H9 (cell line): ENCODE data around the gene ESRRA. TPM values are rescaled to one million over a fixed set of nuclear protein-coding genes. Genes with fewer than 3 reads are reported as not detected.
A peak's percentile ranks its signal among the peaks of the same experiment; 100 is the strongest.

Experiments
- DNase-seq: peaks from one replicate; pipeline ENCODE4 v3.0.0-alpha.2; 2017
- H2AFZ ChIP-seq: one replicate; pipeline ENCODE4 v1.6.1; 2013; ENCODE audit warnings: mild to moderate bottlenecking, low read length, control low read depth, moderate library complexity
- H2AK5ac ChIP-seq: 2 replicates; pipeline ENCODE4 v1.6.1; 2013; ENCODE audit warnings: low read length, control low read depth, mixed read lengths; ENCODE audit not compliant: insufficient read length
- H2BK120ac ChIP-seq: one replicate; pipeline ENCODE4 v1.6.1; 2013; ENCODE audit warnings: low read depth, mild to moderate bottlenecking, low read length, control low read depth, inconsistent platforms; ENCODE audit not compliant: poor library complexity, severe bottlenecking
- H2BK12ac ChIP-seq: 2 replicates; pipeline ENCODE4 v1.6.1; 2013; ENCODE audit warnings: low read length, control low read depth, mixed read lengths, low read depth; ENCODE audit not compliant: insufficient read length
- H2BK15ac ChIP-seq: 2 replicates; pipeline ENCODE4 v1.6.1; 2013; ENCODE audit warnings: low read depth, low read length, control low read depth
- H2BK20ac ChIP-seq: one replicate; pipeline ENCODE4 v1.6.1; 2013; ENCODE audit warnings: low read depth, mild to moderate bottlenecking, low read length, control low read depth, inconsistent platforms; ENCODE audit not compliant: poor library complexity, severe bottlenecking
- H2BK5ac ChIP-seq: 2 replicates; pipeline ENCODE4 v1.6.1; 2013; ENCODE audit warnings: low read length, control low read depth, mixed read lengths; ENCODE audit not compliant: insufficient read length
- H3K14ac ChIP-seq: 2 replicates; pipeline ENCODE4 v1.6.1; 2013; ENCODE audit warnings: low read length, control low read depth; ENCODE audit not compliant: insufficient read depth
- H3K18ac ChIP-seq: 2 replicates; pipeline ENCODE4 v1.6.1; 2013; ENCODE audit warnings: low read depth, mild to moderate bottlenecking, mixed read lengths, low read length, control low read depth; ENCODE audit not compliant: insufficient read length
- H3K23ac ChIP-seq: 2 replicates; pipeline ENCODE4 v1.6.1; 2013; ENCODE audit warnings: low read length, control low read depth, mixed read lengths, low read depth; ENCODE audit not compliant: insufficient read length
- H3K23me2 ChIP-seq: 2 replicates; pipeline ENCODE4 v1.6.1; 2013; ENCODE audit warnings: low read depth, mild to moderate bottlenecking, mixed read lengths, low read length, control low read depth; ENCODE audit not compliant: insufficient read length, poor library complexity, severe bottlenecking
- H3K27ac ChIP-seq: 2 replicates; pipeline ENCODE4 v1.5.1; 2013; ENCODE audit warnings: low read length, control low read depth, mixed read lengths, low read depth; ENCODE audit not compliant: insufficient read length
- H3K27me3 ChIP-seq: 2 replicates; pipeline ENCODE4 v1.6.1; 2013; ENCODE audit warnings: low read length, control low read depth, inconsistent platforms; ENCODE audit not compliant: insufficient read depth
- H3K4ac ChIP-seq: 2 replicates; pipeline ENCODE4 v1.6.1; 2013; ENCODE audit warnings: low read depth, mild to moderate bottlenecking, control low read depth, inconsistent platforms, low read length, moderate library complexity
- H3K4me1 ChIP-seq: 2 replicates; pipeline ENCODE4 v1.6.1; 2013; ENCODE audit warnings: low read length, control low read depth, inconsistent platforms; ENCODE audit not compliant: insufficient read depth
- H3K4me2 ChIP-seq: 2 replicates; pipeline ENCODE4 v1.6.1; 2013; ENCODE audit warnings: low read length, control low read depth, mixed read lengths; ENCODE audit not compliant: insufficient read length, insufficient read depth
- H3K56ac ChIP-seq: 2 replicates; pipeline ENCODE4 v1.6.1; 2013; ENCODE audit warnings: low read depth, mild to moderate bottlenecking, mixed read lengths, low read length, control low read depth; ENCODE audit not compliant: insufficient read length
- H3K79me1 ChIP-seq: 2 replicates; pipeline ENCODE4 v1.6.1; 2013; ENCODE audit warnings: low read depth, mild to moderate bottlenecking, moderate library complexity, low read length, control low read depth, inconsistent platforms; ENCODE audit not compliant: insufficient read depth, poor library complexity, severe bottlenecking
- H3K79me2 ChIP-seq: 2 replicates; pipeline ENCODE4 v1.6.1; 2013; ENCODE audit warnings: low read length, control low read depth, inconsistent platforms; ENCODE audit not compliant: insufficient read depth
- H3K9ac ChIP-seq: 2 replicates; pipeline ENCODE4 v1.6.1; 2013; ENCODE audit warnings: low read length, control low read depth, mixed read lengths; ENCODE audit not compliant: insufficient read length; ENCODE audit errors: extremely low read depth
- H3K9me3 ChIP-seq: one replicate; pipeline ENCODE4 v1.6.1; 2013; ENCODE audit warnings: low read depth, low read length, inconsistent platforms; ENCODE audit not compliant: control insufficient read depth
- H3T11ph ChIP-seq: one replicate; pipeline ENCODE4 v1.6.1; 2013; ENCODE audit warnings: mild to moderate bottlenecking, low read length, control low read depth, inconsistent platforms
- H4K20me1 ChIP-seq: one replicate; pipeline ENCODE4 v1.6.1; 2013; ENCODE audit not compliant: control insufficient read depth, insufficient read length, insufficient read depth
- H4K5ac ChIP-seq: 2 replicates; pipeline ENCODE4 v1.6.1; 2013; ENCODE audit warnings: low read depth, mild to moderate bottlenecking, mixed read lengths, low read length, control low read depth; ENCODE audit not compliant: insufficient read length
- H4K8ac ChIP-seq: replicated peaks from 2 replicates; pipeline ENCODE4 v1.6.1; 2013; ENCODE audit warnings: low read length, control low read depth, mixed read lengths, low read depth; ENCODE audit not compliant: insufficient read length
- H4K91ac ChIP-seq: 2 replicates; pipeline ENCODE4 v1.6.1; 2013; ENCODE audit warnings: low read depth, mild to moderate bottlenecking, moderate library complexity, mixed read lengths, low read length, control low read depth; ENCODE audit not compliant: insufficient read length
- H3K27ac Mint-ChIP-seq, 3 experiments: 2 replicates in 2 of 3; 3 replicates in 1 of 3; pipeline ENCODE4 v1.8.0; 2020 to 2021; ENCODE audit warnings: mixed read lengths in 3 of 3, mild to moderate bottlenecking in 1 of 3, moderate library complexity in 1 of 3
- H3K27me3 Mint-ChIP-seq: 2 replicates; pipeline ENCODE4 v1.8.0; 2021; ENCODE audit warnings: low read depth, mild to moderate bottlenecking, moderate library complexity, mixed read lengths
- H3K36me3 Mint-ChIP-seq, 3 experiments: 2 replicates in 2 of 3; 3 replicates in 1 of 3; pipeline ENCODE4 v1.8.0; 2020 to 2021; ENCODE audit warnings: low read depth in 3 of 3, mixed read lengths in 3 of 3; ENCODE audit not compliant: insufficient read depth in 1 of 3
- H3K4me1 Mint-ChIP-seq, 2 experiments: 2 replicates each; pipeline ENCODE4 v1.8.0; 2020; ENCODE audit warnings: mixed read lengths in 2 of 2
- H3K4me3 Mint-ChIP-seq, 2 experiments: 2 replicates in 1 of 2; 3 replicates in 1 of 2; pipeline ENCODE4 v1.8.0; 2020 to 2021; ENCODE audit warnings: mild to moderate bottlenecking in 2 of 2, mixed read lengths in 2 of 2, moderate library complexity in 1 of 2
- H3K9me3 Mint-ChIP-seq, 2 experiments: 2 replicates in 1 of 2; 3 replicates in 1 of 2; pipeline ENCODE4 v1.8.0; 2020; ENCODE audit warnings: mild to moderate bottlenecking in 2 of 2, mixed read lengths in 2 of 2, moderate library complexity in 1 of 2
- WGBS: extraction: QIAGEN DNeasy Blood & Tissue Kit; methylation state at CpG from one replicate; pipeline ENCODE4 v1.1.7; 2013; ENCODE audit warnings: missing lambda C conversion rate, low lambda C conversion rate, mixed read lengths; ENCODE audit not compliant: insufficient read length; ENCODE audit errors: extremely low coverage; 5-methylcytosine and 5-hydroxymethylcytosine counted together
- total RNA-seq: library from RNA; stranded (reverse); gene quantifications from 2 replicates; pipeline ENCODE4 v1.2.1, GENCODE V29; 2021
- TF ChIP-seq, protein P1 (sequence below): fragments of 200-600 bp; sonication (generic); conservative IDR thresholded peaks from 3 replicates; pipeline ENCODE4 v1.8.0; 2021; ENCODE audit warnings: antibody characterized with exemption, mild to moderate bottlenecking

The ESRRA gene
- total RNA-seq, 1 experiment from 2014 or later: 42.3 TPM

DNA sequence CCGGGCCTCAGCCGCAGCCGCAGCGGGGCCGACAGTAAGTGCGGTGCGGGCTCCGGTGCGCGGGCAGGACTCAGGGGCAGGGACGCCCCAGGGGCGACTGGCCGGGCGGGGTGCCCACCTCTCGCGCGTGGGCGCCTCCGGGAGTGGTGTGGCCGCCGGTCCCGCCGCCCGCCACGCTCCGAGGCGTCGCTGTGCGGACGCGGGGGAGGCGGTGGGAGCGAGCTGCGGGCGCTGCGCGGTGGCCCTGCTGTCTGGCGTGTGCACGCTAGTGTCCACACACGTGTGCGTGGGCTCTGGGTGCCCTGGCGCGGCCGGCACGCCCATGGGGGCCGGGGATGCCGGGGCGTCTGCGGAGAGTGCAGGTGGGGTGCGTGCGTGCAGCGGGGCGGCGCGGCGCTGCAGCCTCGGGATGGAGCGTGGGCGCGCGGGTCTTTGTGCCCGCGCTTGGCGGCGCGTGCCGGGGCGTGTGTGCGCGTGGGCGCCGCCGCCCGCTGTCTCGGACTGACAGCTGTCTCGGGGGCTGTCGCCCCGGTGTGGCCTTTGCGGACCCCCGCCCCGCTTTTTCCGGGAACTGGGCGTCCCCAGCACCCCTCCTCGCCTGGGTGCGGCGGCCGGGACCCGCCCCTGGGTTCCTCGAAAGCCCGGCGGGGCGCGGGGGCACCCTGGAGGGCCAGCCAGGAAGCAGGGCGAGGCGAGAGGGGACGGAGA lies 13.4 kb upstream of the ESRRA start:
- Histone ChIP-seq H2AFZ (no peak overlapping the region), H3K14ac (no peak overlapping the region; the same call in 1 of the 2 replicates), H2BK12ac (no peak overlapping the region), H2BK5ac (no peak overlapping the region), H4K20me1 (no peaks in the 10 kb centered on the region), H3K79me2 (no peaks in the 10 kb centered on the region), H2AK5ac (no peak overlapping the region), H2BK120ac (no peak overlapping the region), H3K23ac (no peak overlapping the region), H3K4ac (no peak overlapping the region), H4K5ac (no peak overlapping the region), H3K4me1 (no peaks in the 10 kb centered on the region), H3K4me2 (peak overlapping the region; percentile 58), H3K27ac (no peak overlapping the region), H4K8ac (no peak overlapping the region), H2BK20ac (no peak overlapping the region), H3K18ac (no peak overlapping the region), H3K79me1 (no peaks in the 10 kb centered on the region), H4K91ac (no peak overlapping the region), H3K9me3 (no peaks in the 10 kb centered on the region), H3T11ph (no peak overlapping the region), H3K27me3 (peaks cover 63% of the 10 kb centered on the region), H3K56ac (no peak overlapping the region), H3K9ac (no peak overlapping the region), H2BK15ac (no peak overlapping the region), H3K23me2 (peaks cover 3% of the 10 kb centered on the region)
- DNase-seq: no peak
- Mint-ChIP-seq H3K9me3 (no peaks in the 10 kb centered on the region; a peak in 2 of 5 replicates), H3K4me3 (peak overlapping the region; percentile 47 to 77; a peak in 2 of 5 replicates), H3K27ac (no peak overlapping the region), H3K36me3 (peaks cover 0 to 2% (median 0%) of the 10 kb centered on the region in 3 experiments; a peak in 3 of 7 replicates), H3K4me1 (peaks cover 4 to 10% of the 10 kb centered on the region in 2 experiments), H3K27me3 (peaks cover 78% of the 10 kb centered on the region)
- no CpG with 5 or more reads among the region's 96 CpGs for WGBS
- TF ChIP-seq, protein P1, sequence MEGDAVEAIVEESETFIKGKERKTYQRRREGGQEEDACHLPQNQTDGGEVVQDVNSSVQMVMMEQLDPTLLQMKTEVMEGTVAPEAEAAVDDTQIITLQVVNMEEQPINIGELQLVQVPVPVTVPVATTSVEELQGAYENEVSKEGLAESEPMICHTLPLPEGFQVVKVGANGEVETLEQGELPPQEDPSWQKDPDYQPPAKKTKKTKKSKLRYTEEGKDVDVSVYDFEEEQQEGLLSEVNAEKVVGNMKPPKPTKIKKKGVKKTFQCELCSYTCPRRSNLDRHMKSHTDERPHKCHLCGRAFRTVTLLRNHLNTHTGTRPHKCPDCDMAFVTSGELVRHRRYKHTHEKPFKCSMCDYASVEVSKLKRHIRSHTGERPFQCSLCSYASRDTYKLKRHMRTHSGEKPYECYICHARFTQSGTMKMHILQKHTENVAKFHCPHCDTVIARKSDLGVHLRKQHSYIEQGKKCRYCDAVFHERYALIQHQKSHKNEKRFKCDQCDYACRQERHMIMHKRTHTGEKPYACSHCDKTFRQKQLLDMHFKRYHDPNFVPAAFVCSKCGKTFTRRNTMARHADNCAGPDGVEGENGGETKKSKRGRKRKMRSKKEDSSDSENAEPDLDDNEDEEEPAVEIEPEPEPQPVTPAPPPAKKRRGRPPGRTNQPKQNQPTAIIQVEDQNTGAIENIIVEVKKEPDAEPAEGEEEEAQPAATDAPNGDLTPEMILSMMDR: no peak
